ENCODE measurements around the gene MARCHF2.

MARCHF2 gene

DNA sequence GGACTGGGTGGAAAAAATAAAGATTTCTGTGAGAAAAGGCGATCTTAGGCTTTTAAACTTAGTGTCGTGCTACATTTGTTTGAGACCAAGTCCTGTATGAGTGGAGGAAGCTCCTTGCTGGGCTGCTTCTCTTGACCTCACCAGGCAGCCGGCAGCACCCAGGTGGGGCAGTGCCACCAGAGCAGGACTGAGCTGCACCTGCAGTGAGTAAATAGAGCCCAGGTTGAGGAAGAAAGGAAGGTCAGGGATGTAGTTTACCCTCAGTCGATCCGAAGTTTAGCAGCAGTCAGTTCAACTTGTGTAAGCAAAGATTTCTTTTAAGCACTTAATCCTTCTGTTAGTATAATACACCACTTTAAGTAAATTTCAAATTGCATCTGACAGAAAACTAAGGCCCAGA is 45.3 kb downstream of the MARCHF2 start:
- peaks cover 2% of the 10 kb centered on the region for H3K4me1 ChIP-seq (ENCODE audit: low read depth, poor library complexity, severe bottlenecking)

DNA sequence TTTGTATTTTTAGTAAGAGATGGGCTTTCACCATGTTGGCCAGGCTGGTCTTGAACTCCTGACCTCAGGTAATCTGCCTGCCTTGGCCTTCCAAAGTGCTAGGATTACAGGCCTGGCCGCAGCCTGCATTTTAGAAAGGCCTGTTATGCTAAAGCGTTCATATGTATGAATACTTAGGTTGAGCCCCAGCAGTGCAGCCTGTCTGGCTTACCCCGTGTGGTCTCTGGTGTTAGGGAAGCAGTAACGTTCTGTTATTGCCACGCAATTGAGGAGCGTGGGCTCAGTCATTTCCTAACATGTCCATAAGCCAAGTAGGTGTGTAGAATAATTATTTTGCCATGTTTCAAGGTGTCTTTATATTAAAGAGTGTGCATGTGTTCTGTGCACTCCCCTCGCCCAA is 46.0 kb downstream of the MARCHF2 start:
- H3K4me3 ChIP-seq (IDR thresholded peaks at IDR 0.05; ENCODE audit: insufficient read depth, low read depth, low read length) = no peak overlapping the region
- H3K79me2 ChIP-seq (ENCODE audit: insufficient read depth, low read depth) = peaks cover 100% of the 10 kb centered on the region
- H2AFZ ChIP-seq (ENCODE audit: low read depth) = no peak overlapping the region
- TF ChIP-seq, protein P1, sequence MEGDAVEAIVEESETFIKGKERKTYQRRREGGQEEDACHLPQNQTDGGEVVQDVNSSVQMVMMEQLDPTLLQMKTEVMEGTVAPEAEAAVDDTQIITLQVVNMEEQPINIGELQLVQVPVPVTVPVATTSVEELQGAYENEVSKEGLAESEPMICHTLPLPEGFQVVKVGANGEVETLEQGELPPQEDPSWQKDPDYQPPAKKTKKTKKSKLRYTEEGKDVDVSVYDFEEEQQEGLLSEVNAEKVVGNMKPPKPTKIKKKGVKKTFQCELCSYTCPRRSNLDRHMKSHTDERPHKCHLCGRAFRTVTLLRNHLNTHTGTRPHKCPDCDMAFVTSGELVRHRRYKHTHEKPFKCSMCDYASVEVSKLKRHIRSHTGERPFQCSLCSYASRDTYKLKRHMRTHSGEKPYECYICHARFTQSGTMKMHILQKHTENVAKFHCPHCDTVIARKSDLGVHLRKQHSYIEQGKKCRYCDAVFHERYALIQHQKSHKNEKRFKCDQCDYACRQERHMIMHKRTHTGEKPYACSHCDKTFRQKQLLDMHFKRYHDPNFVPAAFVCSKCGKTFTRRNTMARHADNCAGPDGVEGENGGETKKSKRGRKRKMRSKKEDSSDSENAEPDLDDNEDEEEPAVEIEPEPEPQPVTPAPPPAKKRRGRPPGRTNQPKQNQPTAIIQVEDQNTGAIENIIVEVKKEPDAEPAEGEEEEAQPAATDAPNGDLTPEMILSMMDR (conservative IDR thresholded peaks at IDR 0.05; ENCODE audit: low read depth, low read length) = no peak
- H3K27me3 ChIP-seq (ENCODE audit: insufficient read depth, low read depth) = no peaks in the 10 kb centered on the region
- no peak overlapping the region for H3K27ac ChIP-seq
- no peaks in the 10 kb centered on the region for H3K4me1 ChIP-seq (ENCODE audit: low read depth, poor library complexity, severe bottlenecking)
- H3K4me2 ChIP-seq = no peak overlapping the region
- H3K36me3 ChIP-seq (ENCODE audit: insufficient read depth) = peaks cover 14% of the 10 kb centered on the region; the same call in 1 of the 2 replicates
- no peak overlapping the region for H3K9ac ChIP-seq
- peaks cover 68% of the 10 kb centered on the region for H4K20me1 ChIP-seq (ENCODE audit: insufficient read depth)

More for the DNA sequence above, 45.3 kb downstream of the MARCHF2 start:
- Histone ChIP-seq H3K4me3 (IDR thresholded peaks at IDR 0.05; ENCODE audit: insufficient read depth, low read depth, low read length) (no peak overlapping the region), H3K27me3 (ENCODE audit: insufficient read depth, low read depth) (no peaks in the 10 kb centered on the region), H3K27ac (no peak overlapping the region), H3K36me3 (ENCODE audit: insufficient read depth) (peaks cover 12% of the 10 kb centered on the region; the same call in 1 of the 2 replicates), H3K9ac (no peak overlapping the region), H3K4me2 (no peak overlapping the region), H2AFZ (ENCODE audit: low read depth) (no peak overlapping the region), H4K20me1 (ENCODE audit: insufficient read depth) (peaks cover 75% of the 10 kb centered on the region), H3K79me2 (ENCODE audit: insufficient read depth, low read depth) (peaks cover 100% of the 10 kb centered on the region)
- TF ChIP-seq, protein P1 (conservative IDR thresholded peaks at IDR 0.05; ENCODE audit: low read depth, low read length) = no peak

DNA sequence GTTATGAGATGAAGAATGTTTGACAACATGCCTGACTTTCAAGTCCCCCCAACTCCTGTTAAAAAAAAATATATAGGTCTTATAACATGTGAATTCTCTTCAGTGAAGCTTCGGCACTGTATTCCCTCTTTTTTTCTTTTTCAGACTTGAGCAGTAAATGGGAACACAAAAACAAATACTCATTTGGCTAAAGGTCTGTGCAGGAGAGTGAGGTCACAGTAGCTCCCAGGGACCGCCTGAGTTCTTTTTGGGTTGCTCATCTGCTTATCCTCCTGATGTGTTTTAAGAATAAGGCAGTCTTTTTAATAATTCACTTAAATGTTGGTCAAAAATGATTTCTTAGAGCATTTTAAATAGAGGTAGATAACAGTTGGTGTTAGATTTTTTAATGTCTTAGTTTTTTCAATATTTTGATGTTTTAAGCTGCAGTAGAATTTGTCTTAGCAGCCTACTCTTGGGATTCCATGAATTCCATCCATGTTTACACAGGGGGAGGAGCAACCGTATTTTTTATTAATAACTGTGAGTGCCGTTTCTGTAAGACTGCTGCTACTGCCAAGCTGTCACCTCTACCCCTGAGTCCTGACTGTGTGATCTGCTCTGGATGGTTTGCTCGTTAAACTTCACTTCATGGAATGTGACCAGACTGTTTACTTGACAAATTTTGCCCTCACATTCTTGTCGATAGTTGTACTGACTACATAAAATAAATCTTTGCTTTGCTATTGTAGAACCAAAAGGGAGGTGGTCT is 46.6 kb downstream of the MARCHF2 start:
- Histone ChIP-seq H3K79me2 (ENCODE audit: insufficient read depth, low read depth) (peaks cover 100% of the 10 kb centered on the region), H3K9ac (no peak overlapping the region), H3K4me2 (no peak overlapping the region), H3K27ac (no peak overlapping the region), H3K36me3 (ENCODE audit: insufficient read depth) (peaks cover 20% of the 10 kb centered on the region; the same call in 1 of the 2 replicates), H2AFZ (ENCODE audit: low read depth) (no peak overlapping the region), H4K20me1 (ENCODE audit: insufficient read depth) (peaks cover 63% of the 10 kb centered on the region), H3K4me3 (IDR thresholded peaks at IDR 0.05; ENCODE audit: insufficient read depth, low read depth, low read length) (no peak overlapping the region), H3K27me3 (ENCODE audit: insufficient read depth, low read depth) (no peaks in the 10 kb centered on the region), H3K4me1 (ENCODE audit: low read depth, poor library complexity, severe bottlenecking) (no peaks in the 10 kb centered on the region)
- TF ChIP-seq, protein P1 (conservative IDR thresholded peaks at IDR 0.05; ENCODE audit: low read depth, low read length) = no peak

DNA sequence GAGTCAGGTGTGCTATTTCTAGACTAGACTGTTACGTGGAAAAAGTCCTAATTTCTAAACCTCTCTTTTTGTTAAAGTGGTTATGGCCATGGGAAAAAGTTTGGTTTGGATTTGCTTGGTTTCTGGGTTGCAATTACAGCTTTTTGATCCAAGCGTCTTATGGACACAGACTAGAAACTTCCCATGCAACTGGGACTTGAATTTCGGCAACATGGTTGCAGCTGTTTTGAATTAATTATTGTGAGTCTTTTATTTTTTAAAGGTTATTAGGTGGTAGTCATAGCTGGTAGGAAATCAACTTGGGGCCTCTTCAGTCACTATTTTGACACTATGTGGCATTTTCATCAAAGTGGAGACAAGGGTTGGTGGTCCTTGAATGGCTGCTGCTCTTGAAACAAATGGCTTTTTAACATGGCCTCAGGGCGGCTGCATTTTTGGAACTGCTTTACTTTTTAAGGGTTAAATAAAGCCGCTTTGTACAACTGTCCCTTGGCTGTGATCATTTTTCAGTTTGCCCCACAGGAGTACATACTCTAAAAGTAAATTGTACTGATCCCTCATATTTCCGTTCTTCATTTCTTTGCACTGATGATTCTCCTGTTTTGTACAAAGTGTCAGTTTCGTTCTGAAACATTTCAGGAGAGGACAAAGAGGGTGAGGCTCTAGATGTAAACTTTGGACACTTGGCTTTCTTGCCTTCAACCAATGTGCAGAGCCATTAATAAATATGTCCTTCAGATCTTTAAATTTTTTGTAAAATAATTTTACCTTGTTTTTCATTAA is 47.6 kb downstream of the MARCHF2 start:
- Histone ChIP-seq H4K20me1 (ENCODE audit: insufficient read depth) (peaks cover 56% of the 10 kb centered on the region), H3K4me2 (no peak overlapping the region), H3K36me3 (ENCODE audit: insufficient read depth) (peaks cover 28% of the 10 kb centered on the region; the same call in 1 of the 2 replicates), H3K27me3 (ENCODE audit: insufficient read depth, low read depth) (no peaks in the 10 kb centered on the region), H3K4me1 (ENCODE audit: low read depth, poor library complexity, severe bottlenecking) (no peaks in the 10 kb centered on the region), H2AFZ (ENCODE audit: low read depth) (no peak overlapping the region), H3K79me2 (ENCODE audit: insufficient read depth, low read depth) (peaks cover 100% of the 10 kb centered on the region), H3K9ac (no peak overlapping the region), H3K4me3 (IDR thresholded peaks at IDR 0.05; ENCODE audit: insufficient read depth, low read depth, low read length) (no peak overlapping the region), H3K27ac (no peak overlapping the region)
- TF ChIP-seq, protein P1 (conservative IDR thresholded peaks at IDR 0.05; ENCODE audit: low read depth, low read length) = no peak

All from KMS-11 (cell line).